ENCODE measurements around the gene PPP1R18. TPM values are rescaled to one million over a fixed set of nuclear protein-coding genes. Genes with fewer than 3 reads are reported as not detected.

The PPP1R18 gene
- 21.8 and 34.0 TPM in 2 replicates for total RNA-seq

GRCh38 chr6:30686009-30686907 is at the start of gene PPP1R18:
TSS of gene PPP1R18 (minus strand) at chr6:30686645. CDS start at chr6:30686018, 627 bp downstream.

GRCh38 chr6:30719791-30720737 is 33.6 kb upstream of the PPP1R18 start, which contains the start of gene TUBB:
TSS of gene TUBB (plus strand) at chr6:30720352. CDS start at chr6:30720507, 155 bp downstream.

GRCh38 chr6:30717129-30717844 is 30.8 kb upstream of the PPP1R18 start, which contains the start of gene MDC1:
TSS of gene MDC1 (minus strand) at chr6:30717281. CDS start at chr6:30715175, 2,106 bp downstream.

GRCh38 chr6:30690403-30691207 is 4.2 kb upstream of the PPP1R18 start, which contains the start of gene NRM:
TSS of gene NRM (minus strand) at chr6:30690984. CDS start at chr6:30690974, 10 bp downstream.

GRCh38 chr6:30672445-30673253 is 13.8 kb downstream of the PPP1R18 start, which contains the start of gene DHX16:
TSS of gene DHX16 (minus strand) at chr6:30673006. CDS start at chr6:30672841, 165 bp downstream.

GRCh38 chr6:30646450-30647241 is 39.8 kb downstream of the PPP1R18 start, which contains the start of gene C6orf136:
TSS of gene C6orf136 (plus strand) at chr6:30647133. CDS start at chr6:30647232, 99 bp downstream.

GRCh38 chr6:30626484-30627366 is 59.7 kb downstream of the PPP1R18 start, which contains the start of gene ATAT1:
TSS of gene ATAT1 (plus strand) at chr6:30626874.

Other genes with a start within 250 kb of the PPP1R18 start
- 1,133 and 1,489 TPM in 2 replicates for gene HLA-E, start 197.1 kb downstream of the PPP1R18 start, total RNA-seq
- gene GNL1, start 130.2 kb downstream of the PPP1R18 start, total RNA-seq, result 54.1 and 72.4 TPM in 2 replicates
- 2.6 and 3.4 TPM in 2 replicates for gene PRR3, start 129.3 kb downstream of the PPP1R18 start, total RNA-seq
- gene ABCF1, start 115.2 kb downstream of the PPP1R18 start, total RNA-seq, result 34.6 and 40.5 TPM in 2 replicates
- gene PPP1R10, start 69.4 kb downstream of the PPP1R18 start, total RNA-seq, result 12.8 and 13.3 TPM in 2 replicates
- gene MRPS18B, start 68.8 kb downstream of the PPP1R18 start, total RNA-seq, result 50.3 and 70.6 TPM in 2 replicates
- gene ATAT1, start 59.8 kb downstream of the PPP1R18 start, total RNA-seq, result 4.0 and 4.6 TPM in 2 replicates
- gene C6orf136, start 39.5 kb downstream of the PPP1R18 start, total RNA-seq, result 2.2 and 3.6 TPM in 2 replicates
- 29.4 and 32.2 TPM in 2 replicates for gene DHX16, start 13.6 kb downstream of the PPP1R18 start, total RNA-seq
- gene NRM, start 4.3 kb upstream of the PPP1R18 start, total RNA-seq, result 0.86 and 0.98 TPM in 2 replicates
- 4.8 and 5.3 TPM in 2 replicates for gene MDC1, start 30.6 kb upstream of the PPP1R18 start, total RNA-seq
- gene TUBB, start 33.7 kb upstream of the PPP1R18 start, total RNA-seq, result 208 and 236 TPM in 2 replicates
- gene FLOT1, start 56.0 kb upstream of the PPP1R18 start, total RNA-seq, result 71.3 and 91.2 TPM in 2 replicates
- 39.7 and 82.2 TPM in 2 replicates for gene IER3, start 57.9 kb upstream of the PPP1R18 start, total RNA-seq
- gene DDR1, start 197.9 kb upstream of the PPP1R18 start, total RNA-seq, result 4.8 and 5.7 TPM in 2 replicates
- 10.4 and 12.7 TPM in 2 replicates for gene GTF2H4, start 221.6 kb upstream of the PPP1R18 start, total RNA-seq
- gene VARS2, start 227.6 kb upstream of the PPP1R18 start, total RNA-seq, result 9.6 and 11.0 TPM in 2 replicates
- gene SFTA2, start 245.5 kb upstream of the PPP1R18 start, total RNA-seq, result not detected in 2 replicates

All from dermis lymphatic vessel endothelial cell (primary cell).